ENCODE measurements around the gene SF3A2. TPM values are rescaled to one million over a fixed set of nuclear protein-coding genes. Genes with fewer than 3 reads are reported as not detected.

Gene SF3A2
- total and polyA plus RNA-seq, 4 donors = 2.2 to 32.0 (median 13.2) TPM

DNA sequence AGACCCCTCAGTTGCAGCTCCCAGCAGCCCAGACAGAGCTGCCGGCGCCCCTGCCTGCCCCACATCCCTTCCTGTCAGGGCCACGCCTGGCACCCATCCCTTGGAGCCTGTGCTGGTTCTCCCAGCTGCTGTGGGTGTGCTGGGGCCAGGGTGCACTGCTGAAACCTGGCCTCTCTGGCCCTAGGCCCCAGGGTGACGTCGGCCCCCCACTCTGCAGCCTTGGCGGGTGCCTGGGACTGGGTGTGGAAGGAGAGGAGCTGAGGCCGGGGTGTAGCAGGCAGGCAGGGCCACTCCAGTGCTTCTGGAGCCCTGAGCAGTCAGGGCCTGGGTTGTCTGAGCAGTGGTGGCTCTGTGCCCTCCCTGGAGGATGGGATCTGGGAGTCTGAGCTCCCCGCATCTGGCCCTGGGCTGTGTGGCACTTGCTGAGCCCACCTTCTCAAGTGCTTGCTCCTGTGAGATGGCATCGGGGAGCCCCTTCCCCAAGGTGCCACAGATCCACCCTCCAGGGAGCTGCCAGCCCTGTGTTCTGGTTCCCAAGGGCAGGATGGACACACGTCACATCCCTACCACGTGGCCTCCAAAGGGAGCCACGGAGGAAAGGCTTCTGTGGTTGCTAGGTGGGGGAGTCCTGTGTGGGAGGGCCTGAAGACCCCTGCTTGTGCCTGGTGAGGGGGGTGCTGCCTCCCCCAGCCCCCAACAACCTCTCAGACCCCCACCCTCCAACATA is 5.7 kb upstream of the SF3A2 start:
- Histone ChIP-seq H3K9me3 (ENCODE audit: control insufficient read depth in 4 of 4, low read length in 3 of 4) (no peaks in the 10 kb centered on the region), H3K36me3 (ENCODE audit: control insufficient read depth in 4 of 4, insufficient read depth in 3 of 4, low read depth in 1 of 4, low read length in 3 of 4) (peaks cover 0 to 19% (median 6%) of the 10 kb centered on the region in 4 donors), H3K9ac (ENCODE audit: low read depth in 1 of 2, low read length in 2 of 2) (no peak overlapping the region), H3K27ac (ENCODE audit: low read depth in 1 of 2, low read length in 2 of 2) (no peak overlapping the region), H3K27me3 (ENCODE audit: control insufficient read depth in 4 of 4, insufficient read depth in 4 of 4, low read length in 3 of 4) (no peaks in the 10 kb centered on the region), H3K4me1 (ENCODE audit: control insufficient read depth in 4 of 4, insufficient read depth in 4 of 4, low read length in 3 of 4) (peaks cover 11 to 44% (median 21%) of the 10 kb centered on the region in 4 donors), H3K4me3 (ENCODE audit: low read depth in 1 of 3, low read length in 3 of 3) (no peak overlapping the region)
- TF ChIP-seq, protein P1, sequence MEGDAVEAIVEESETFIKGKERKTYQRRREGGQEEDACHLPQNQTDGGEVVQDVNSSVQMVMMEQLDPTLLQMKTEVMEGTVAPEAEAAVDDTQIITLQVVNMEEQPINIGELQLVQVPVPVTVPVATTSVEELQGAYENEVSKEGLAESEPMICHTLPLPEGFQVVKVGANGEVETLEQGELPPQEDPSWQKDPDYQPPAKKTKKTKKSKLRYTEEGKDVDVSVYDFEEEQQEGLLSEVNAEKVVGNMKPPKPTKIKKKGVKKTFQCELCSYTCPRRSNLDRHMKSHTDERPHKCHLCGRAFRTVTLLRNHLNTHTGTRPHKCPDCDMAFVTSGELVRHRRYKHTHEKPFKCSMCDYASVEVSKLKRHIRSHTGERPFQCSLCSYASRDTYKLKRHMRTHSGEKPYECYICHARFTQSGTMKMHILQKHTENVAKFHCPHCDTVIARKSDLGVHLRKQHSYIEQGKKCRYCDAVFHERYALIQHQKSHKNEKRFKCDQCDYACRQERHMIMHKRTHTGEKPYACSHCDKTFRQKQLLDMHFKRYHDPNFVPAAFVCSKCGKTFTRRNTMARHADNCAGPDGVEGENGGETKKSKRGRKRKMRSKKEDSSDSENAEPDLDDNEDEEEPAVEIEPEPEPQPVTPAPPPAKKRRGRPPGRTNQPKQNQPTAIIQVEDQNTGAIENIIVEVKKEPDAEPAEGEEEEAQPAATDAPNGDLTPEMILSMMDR (IDR thresholded peaks at IDR 0.05; ENCODE audit: low read depth, low read length, missing input control) = no peak
- no peak for TF ChIP-seq FOXA1 (IDR thresholded peaks at IDR 0.05)
- TF ChIP-seq RAD21 (IDR thresholded peaks at IDR 0.05) = no peak
- no peak for TF ChIP-seq ZBTB33 (IDR thresholded peaks at IDR 0.05)
- no peak for TF ChIP-seq MAX (IDR thresholded peaks at IDR 0.05)
- TF ChIP-seq, protein P2, sequence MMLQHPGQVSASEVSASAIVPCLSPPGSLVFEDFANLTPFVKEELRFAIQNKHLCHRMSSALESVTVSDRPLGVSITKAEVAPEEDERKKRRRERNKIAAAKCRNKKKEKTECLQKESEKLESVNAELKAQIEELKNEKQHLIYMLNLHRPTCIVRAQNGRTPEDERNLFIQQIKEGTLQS (IDR thresholded peaks at IDR 0.05) = no peak
- no peak for TF ChIP-seq RXRA (IDR thresholded peaks at IDR 0.05)
- TF ChIP-seq REST (IDR thresholded peaks at IDR 0.05) = no peak
- no peak for TF ChIP-seq FOXA2 (IDR thresholded peaks at IDR 0.05)
- TF ChIP-seq SP1 (IDR thresholded peaks at IDR 0.05) = no peak
- TF ChIP-seq NR2F2 (IDR thresholded peaks at IDR 0.05) = no peak
- no peak for TF ChIP-seq TAF1 (conservative IDR thresholded peaks at IDR 0.05)
- TF ChIP-seq JUND (IDR thresholded peaks at IDR 0.05) = no peak
- TF ChIP-seq HNF4G (IDR thresholded peaks at IDR 0.05) = no peak
- no peak for TF ChIP-seq HNF4A (conservative IDR thresholded peaks at IDR 0.05)
- WGBS = 71% methylated on average over 12 of the region's 12 CpGs
- DNase-seq (ENCODE audit: low spot score) = no peak
